ENCODE measurements around the gene PRC1.

DNA sequence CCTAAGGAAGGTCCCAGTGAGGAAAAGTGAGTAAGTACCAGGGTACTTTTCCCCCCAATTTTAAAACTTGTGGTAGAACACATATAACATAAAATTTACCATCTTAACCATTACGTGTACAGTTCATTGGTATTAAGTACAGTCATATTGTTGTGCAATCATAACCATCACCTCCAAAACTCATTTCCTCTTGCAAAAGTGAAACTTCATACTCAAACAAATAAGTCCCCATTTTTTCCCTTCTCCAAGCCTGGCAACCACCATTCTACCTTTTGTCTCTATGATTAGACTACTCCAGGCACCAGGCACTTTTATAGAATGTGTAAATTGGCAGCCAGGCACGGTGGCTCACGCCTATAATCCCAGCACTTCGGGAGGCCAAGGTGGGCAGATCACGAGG is 12.2 kb downstream of the PRC1 start:
- no peak for TF ChIP-seq TAF1 (IDR thresholded peaks at IDR 0.05; ENCODE audit: low read depth)
- no peak for TF ChIP-seq EZH2 (IDR thresholded peaks at IDR 0.05; ENCODE audit: borderline replicate concordance, insufficient read depth, low read length, poor library complexity, severe bottlenecking)
- TF ChIP-seq, protein P1, sequence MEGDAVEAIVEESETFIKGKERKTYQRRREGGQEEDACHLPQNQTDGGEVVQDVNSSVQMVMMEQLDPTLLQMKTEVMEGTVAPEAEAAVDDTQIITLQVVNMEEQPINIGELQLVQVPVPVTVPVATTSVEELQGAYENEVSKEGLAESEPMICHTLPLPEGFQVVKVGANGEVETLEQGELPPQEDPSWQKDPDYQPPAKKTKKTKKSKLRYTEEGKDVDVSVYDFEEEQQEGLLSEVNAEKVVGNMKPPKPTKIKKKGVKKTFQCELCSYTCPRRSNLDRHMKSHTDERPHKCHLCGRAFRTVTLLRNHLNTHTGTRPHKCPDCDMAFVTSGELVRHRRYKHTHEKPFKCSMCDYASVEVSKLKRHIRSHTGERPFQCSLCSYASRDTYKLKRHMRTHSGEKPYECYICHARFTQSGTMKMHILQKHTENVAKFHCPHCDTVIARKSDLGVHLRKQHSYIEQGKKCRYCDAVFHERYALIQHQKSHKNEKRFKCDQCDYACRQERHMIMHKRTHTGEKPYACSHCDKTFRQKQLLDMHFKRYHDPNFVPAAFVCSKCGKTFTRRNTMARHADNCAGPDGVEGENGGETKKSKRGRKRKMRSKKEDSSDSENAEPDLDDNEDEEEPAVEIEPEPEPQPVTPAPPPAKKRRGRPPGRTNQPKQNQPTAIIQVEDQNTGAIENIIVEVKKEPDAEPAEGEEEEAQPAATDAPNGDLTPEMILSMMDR (IDR thresholded peaks at IDR 0.05; ENCODE audit: poor library complexity, severe bottlenecking) = no peak
- TF ChIP-seq MXI1 (conservative IDR thresholded peaks at IDR 0.05; ENCODE audit: poor library complexity, severe bottlenecking) = no peak
- no peak for TF ChIP-seq SMC3 (conservative IDR thresholded peaks at IDR 0.05; ENCODE audit: poor library complexity)
- TF ChIP-seq EP300 (conservative IDR thresholded peaks at IDR 0.05; ENCODE audit: poor library complexity, severe bottlenecking) = no peak
- no peak for TF ChIP-seq POLR2AphosphoS5 (IDR thresholded peaks at IDR 0.05)
- no peak for TF ChIP-seq RAD21 (conservative IDR thresholded peaks at IDR 0.05)
- no peak for TF ChIP-seq REST (IDR thresholded peaks at IDR 0.05; ENCODE audit: borderline replicate concordance)

All from neural cell (in vitro differentiated cells).